ENCODE data around the gene MYCBP. TPM values are rescaled to one million over a fixed set of nuclear protein-coding genes. Genes with fewer than 3 reads are reported as not detected.

The MYCBP gene
- total RNA-seq, 6 donors from 2014 or later = 2.8 to 23.7 (median 12.9) TPM

DNA sequence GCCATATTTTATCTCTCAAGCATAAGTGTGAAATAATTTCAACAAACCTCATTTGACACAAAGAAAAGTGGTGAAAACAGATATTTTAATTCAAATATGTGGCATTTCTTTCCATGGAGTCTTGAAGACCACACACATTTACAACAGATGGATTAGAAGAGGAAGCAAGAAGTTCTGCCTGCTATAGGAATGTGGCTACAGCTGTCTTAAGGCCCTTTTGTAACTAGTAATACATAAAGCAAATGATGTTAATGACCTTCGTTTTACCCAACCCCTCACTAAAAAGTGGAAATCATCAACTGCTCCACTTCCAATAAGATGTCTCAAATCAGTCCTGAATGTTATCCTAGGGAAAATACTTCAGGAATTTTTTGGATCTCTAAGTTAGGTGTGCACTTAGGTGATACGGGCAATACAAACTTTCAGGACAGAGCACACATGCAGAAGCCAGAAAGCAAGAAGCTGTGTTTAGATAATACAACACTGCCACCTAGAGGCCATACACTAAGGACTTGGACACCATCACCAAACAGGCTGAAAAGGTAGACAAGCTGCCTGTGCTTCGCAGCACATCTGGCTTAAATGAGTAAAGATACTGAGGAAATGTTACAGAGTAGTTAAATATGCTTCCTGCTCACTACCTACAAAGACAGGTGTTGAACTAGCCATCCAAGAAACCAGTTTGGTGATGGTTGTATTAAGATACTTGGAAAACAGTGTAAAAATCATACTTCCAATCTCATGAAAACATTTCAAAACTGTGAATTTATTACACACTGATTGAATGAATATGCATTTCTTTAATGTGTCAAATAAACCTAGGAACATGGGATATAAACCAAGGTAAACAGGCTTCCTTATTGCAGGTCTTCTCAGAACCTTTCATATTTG, 38.0 kb downstream of the MYCBP start:
- Histone ChIP-seq H3K9me3 (no peaks in the 10 kb centered on the region), H3K36me3 (peaks cover 14 to 27% (median 20%) of the 10 kb centered on the region in 4 donors), H3K4me3 (no peak overlapping the region), H3K27ac (no peak overlapping the region), H3K27me3 (no peaks in the 10 kb centered on the region), H3K4me1 (peaks cover 0 to 13% (median 5%) of the 10 kb centered on the region in 4 donors)
- TF ChIP-seq, protein P1, sequence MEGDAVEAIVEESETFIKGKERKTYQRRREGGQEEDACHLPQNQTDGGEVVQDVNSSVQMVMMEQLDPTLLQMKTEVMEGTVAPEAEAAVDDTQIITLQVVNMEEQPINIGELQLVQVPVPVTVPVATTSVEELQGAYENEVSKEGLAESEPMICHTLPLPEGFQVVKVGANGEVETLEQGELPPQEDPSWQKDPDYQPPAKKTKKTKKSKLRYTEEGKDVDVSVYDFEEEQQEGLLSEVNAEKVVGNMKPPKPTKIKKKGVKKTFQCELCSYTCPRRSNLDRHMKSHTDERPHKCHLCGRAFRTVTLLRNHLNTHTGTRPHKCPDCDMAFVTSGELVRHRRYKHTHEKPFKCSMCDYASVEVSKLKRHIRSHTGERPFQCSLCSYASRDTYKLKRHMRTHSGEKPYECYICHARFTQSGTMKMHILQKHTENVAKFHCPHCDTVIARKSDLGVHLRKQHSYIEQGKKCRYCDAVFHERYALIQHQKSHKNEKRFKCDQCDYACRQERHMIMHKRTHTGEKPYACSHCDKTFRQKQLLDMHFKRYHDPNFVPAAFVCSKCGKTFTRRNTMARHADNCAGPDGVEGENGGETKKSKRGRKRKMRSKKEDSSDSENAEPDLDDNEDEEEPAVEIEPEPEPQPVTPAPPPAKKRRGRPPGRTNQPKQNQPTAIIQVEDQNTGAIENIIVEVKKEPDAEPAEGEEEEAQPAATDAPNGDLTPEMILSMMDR (IDR thresholded peaks at IDR 0.05) = peak; percentile 72 to 87 (median 79)
- no peak for TF ChIP-seq EP300 (IDR thresholded peaks at IDR 0.05)
- TF ChIP-seq POLR2AphosphoS5 (IDR thresholded peaks at IDR 0.05) = no peak
- TF ChIP-seq POLR2A (IDR thresholded peaks at IDR 0.05) = no peak
- WGBS, 2 donors = 26 to 27% methylated on average over 3 of the region's 3 CpGs
- ATAC-seq (ENCODE audit: low FRiP score in 2 of 2) = peak; percentile 91
- peak in 1 of 2 donors; percentile 29 for DNase-seq

DNA sequence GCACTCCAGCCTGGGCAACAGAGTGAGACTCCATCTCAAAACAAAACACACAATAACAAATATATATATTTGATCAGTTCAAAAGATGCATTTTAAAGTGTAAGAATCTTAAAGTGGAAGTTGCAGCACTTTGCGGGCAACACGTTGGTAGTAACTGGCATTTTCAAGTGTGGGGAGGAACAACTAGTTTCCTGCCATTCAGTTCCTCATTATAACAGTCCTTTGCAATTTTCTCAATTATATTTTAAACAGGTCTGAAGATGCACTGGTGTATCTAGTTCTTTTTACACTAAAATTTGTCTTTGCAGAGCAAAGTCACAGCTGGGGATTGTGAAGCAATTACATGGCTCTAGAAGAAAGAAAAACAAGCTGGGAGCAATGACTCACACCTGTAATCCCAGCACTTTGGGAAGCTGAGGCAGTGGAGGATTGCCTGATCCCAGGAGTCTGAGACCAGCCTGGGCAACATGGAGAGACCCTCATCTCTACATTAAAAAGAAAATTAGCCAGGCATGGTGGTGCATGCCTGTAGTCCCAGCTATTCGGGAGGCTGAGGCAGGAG, 38.8 kb downstream of the MYCBP start:
- no peak overlapping the region for H3K27ac ChIP-seq
- DNase-seq (no peak), ATAC-seq (ENCODE audit: low FRiP score in 2 of 2) (no peak)
- H3K36me3 ChIP-seq = peaks cover 12 to 22% (median 16%) of the 10 kb centered on the region in 4 donors
- no peaks in the 10 kb centered on the region for H3K9me3 ChIP-seq
- 59 to 80% methylated on average over 3 of the region's 3 CpGs for WGBS, 2 donors
- peaks cover 0 to 6% (median 3%) of the 10 kb centered on the region in 4 donors for H3K4me1 ChIP-seq
- H3K4me3 ChIP-seq = no peak overlapping the region
- TF ChIP-seq POLR2A (IDR thresholded peaks at IDR 0.05) (no peak), EP300 (IDR thresholded peaks at IDR 0.05) (no peak), POLR2AphosphoS5 (IDR thresholded peaks at IDR 0.05) (no peak)
- TF ChIP-seq, protein P1 (IDR thresholded peaks at IDR 0.05) = no peak
- H3K27me3 ChIP-seq = no peaks in the 10 kb centered on the region

DNA sequence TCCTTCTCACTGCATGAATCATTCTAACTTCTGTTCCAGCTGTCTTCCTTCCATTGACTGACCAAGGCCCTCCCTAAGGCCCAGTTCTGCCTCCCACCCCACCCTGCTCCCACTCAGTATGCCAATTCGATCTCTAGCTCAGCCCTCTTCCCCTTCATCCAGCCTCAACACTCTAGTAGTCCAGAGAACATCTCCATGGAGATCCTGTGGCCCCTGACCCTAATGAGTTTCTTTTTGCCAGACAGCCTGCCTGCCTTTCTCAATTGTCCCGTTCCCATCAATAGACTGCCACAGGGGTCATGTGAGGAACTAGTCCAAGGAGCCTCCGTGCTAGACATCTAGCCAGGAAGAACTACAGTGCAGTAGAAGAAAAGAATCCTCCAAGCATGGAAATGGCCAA, 40.0 kb downstream of the MYCBP start:
- ATAC-seq (ENCODE audit: low FRiP score in 2 of 2) = no peak

DNA sequence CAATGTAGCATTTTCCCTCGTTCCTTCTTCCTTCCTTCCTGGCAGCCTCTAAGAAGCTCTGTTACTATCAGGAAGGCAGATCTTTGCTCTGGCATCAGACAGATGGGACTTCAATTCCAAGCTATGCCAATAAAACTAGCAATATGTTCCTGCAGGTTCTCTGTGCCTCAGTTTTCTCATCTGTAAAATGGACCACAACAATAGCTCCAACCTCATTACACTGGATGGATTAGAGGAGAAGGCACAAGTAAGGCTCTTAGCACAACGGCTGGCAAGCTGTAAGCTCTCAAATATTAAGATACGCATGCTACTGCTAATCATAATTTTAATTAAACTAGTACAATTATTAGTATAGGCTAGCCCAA, 40.8 kb downstream of the MYCBP start:
- Histone ChIP-seq H3K36me3 (peaks cover 0 to 3% (median 0%) of the 10 kb centered on the region in 4 donors), H3K27me3 (no peaks in the 10 kb centered on the region), H3K4me1 (peaks cover 0 to 6% (median 3%) of the 10 kb centered on the region in 4 donors), H3K4me3 (no peak overlapping the region), H3K9me3 (no peaks in the 10 kb centered on the region), H3K27ac (no peak overlapping the region)
- no peak for ATAC-seq (ENCODE audit: low FRiP score in 2 of 2)
- no peak for TF ChIP-seq POLR2AphosphoS5 (IDR thresholded peaks at IDR 0.05)
- TF ChIP-seq EP300 (IDR thresholded peaks at IDR 0.05) = no peak
- TF ChIP-seq, protein P1 (IDR thresholded peaks at IDR 0.05) = no peak
- TF ChIP-seq POLR2A (IDR thresholded peaks at IDR 0.05) = no peak
- no peak for DNase-seq
- 79 to 86% methylated on average over 3 of the region's 3 CpGs for WGBS, 2 donors

More for the DNA sequence above, 40.0 kb downstream of the MYCBP start:
- 51 to 57% methylated on average over 3 of the region's 3 CpGs for WGBS, 2 donors
- Histone ChIP-seq H3K4me3 (no peak overlapping the region), H3K9me3 (no peaks in the 10 kb centered on the region), H3K27ac (no peak overlapping the region), H3K36me3 (peaks cover 4 to 11% (median 5%) of the 10 kb centered on the region in 4 donors), H3K27me3 (no peaks in the 10 kb centered on the region), H3K4me1 (peaks cover 0 to 6% (median 3%) of the 10 kb centered on the region in 4 donors)
- DNase-seq = no peak
- TF ChIP-seq POLR2A (IDR thresholded peaks at IDR 0.05) (no peak), POLR2AphosphoS5 (IDR thresholded peaks at IDR 0.05) (no peak)

DNA sequence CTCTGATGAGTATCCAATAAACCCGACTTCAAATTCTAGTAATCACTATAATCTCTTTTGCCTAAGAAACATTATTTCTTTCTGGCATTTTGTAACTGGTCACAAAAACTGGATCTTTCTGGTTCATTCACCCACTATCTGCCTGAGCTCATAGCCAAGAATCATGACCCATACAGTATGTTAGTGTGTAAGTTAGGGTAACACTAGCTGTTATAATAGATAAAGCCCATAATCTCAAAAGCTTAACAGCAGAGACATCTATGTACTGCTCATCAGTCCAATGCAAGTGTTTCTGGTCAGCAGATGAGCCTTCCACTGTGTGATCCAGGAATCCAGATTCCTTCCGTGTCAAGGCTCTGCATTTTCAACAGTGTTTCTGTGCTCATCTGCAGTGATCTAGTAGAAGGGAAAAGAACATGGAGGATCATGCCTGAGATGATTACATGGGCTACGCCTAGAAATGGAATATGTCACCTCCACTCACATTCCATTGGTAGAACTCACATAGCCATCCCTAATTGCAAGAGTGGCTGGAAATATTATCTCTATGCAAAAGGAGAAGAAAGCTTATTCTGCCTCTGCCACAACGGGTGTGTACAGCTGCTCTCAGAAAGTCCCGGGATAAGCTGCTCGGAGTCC, 41.3 kb downstream of the MYCBP start:
- no peaks in the 10 kb centered on the region for H3K9me3 ChIP-seq
- H3K4me3 ChIP-seq = no peak overlapping the region
- DNase-seq (no peak), ATAC-seq (ENCODE audit: low FRiP score in 2 of 2) (no peak)
- H3K36me3 ChIP-seq = no peaks in the 10 kb centered on the region
- 68 to 83% methylated on average over 6 of the region's 6 CpGs for WGBS, 2 donors
- H3K4me1 ChIP-seq = peaks cover 0 to 6% (median 3%) of the 10 kb centered on the region in 4 donors
- no peak for TF ChIP-seq POLR2AphosphoS5 (IDR thresholded peaks at IDR 0.05)
- no peak for TF ChIP-seq EP300 (IDR thresholded peaks at IDR 0.05)
- TF ChIP-seq, protein P1 (IDR thresholded peaks at IDR 0.05) = no peak
- no peak for TF ChIP-seq POLR2A (IDR thresholded peaks at IDR 0.05)
- no peaks in the 10 kb centered on the region for H3K27me3 ChIP-seq
- H3K27ac ChIP-seq = no peak overlapping the region
